AG10803 (cell line): ENCODE results near the gene PRKN.

Experiments used
- DNase-seq: peaks from one replicate; pipeline ENCODE4 v3.0.0; 2010; ENCODE audit warnings: low read depth
- H3K4me3 ChIP-seq: 2 replicates; pipeline ENCODE4 v1.5.1; 2011; ENCODE audit warnings: mild to moderate bottlenecking, low read length, control low read depth
- CTCF ChIP-seq: conservative IDR thresholded peaks from 2 replicates; pipeline ENCODE4 v1.5.1; 2011; ENCODE audit warnings: mild to moderate bottlenecking, low read length, control low read depth, inconsistent platforms

PRKN gene

GRCh38 chr6:162267641-162268040 is 459.9 kb downstream of the PRKN start:
- TF ChIP-seq CTCF: no peak
- H3K4me3 ChIP-seq: no peak overlapping the region
- no peak for DNase-seq

- H3K4me3 ChIP-seq: no peak overlapping the region
- no peak for DNase-seq
- TF ChIP-seq CTCF: no peak
Measured at GRCh38 chr6:162267126-162267525, 460.4 kb downstream of the PRKN start.

- DNase-seq: no peak
- TF ChIP-seq CTCF: no peak
- H3K4me3 ChIP-seq: no peak overlapping the region
Measured at GRCh38 chr6:162264581-162264980, 463.0 kb downstream of the PRKN start.

DNA sequence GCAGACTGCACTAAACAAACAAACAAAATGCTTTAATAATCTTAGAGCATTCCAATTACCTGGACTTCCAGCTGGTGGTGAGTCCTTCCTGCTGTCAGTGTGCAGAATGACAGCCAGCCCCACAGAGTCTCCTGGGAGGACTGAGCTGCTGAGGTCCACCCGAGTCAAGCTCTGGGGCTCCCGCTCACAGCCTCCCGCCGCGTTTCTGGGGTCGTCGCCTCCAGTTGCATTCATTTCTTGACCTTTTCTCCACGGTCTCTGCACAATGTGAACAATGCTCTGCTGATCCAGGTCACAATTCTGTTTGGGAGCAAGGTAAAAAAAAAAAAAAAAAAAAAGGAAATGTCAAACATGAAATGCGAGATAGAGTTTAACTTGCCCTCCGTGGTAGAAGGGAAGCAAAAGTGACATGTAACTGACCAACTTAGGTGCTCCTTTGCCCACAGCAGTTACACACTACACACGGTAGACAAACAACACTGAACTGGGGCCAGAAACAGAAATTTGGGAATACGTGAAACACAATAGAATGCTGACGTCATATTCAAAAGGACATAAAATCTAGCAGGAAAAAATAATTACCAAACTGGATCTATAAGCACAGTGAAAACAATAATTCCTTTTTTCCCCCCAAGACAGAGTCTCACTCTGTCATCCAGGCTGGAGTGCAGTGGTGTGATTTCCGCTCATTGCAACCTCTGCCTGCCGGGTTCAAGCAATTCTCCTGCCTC is 464.9 kb downstream of the PRKN start:
- H3K4me3 ChIP-seq: no peak overlapping the region
- DNase-seq: no peak
- TF ChIP-seq CTCF: no peak

GRCh38 chr6:162261598-162261997 is 466.0 kb downstream of the PRKN start:
- no peak for TF ChIP-seq CTCF
- DNase-seq: no peak
- no peak overlapping the region for H3K4me3 ChIP-seq

DNA sequence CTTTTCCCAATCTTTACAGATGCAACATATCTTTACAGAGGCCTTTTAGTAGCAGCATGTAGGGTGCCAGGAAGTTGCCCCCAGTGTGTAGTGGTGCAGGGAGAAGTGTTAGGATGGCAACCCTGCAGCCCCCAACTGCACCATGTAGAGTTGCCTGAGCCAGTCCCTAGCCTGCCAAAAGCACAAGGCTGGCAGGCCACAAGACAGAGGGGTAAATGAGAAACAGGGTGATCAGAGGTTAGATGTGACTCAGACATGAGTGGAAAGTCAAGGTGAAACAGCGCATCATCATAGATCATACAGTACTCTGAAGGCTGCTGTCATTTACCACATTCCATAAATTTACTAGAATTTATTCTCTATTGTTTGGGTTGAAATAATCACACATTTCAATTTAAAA is 467.5 kb downstream of the PRKN start:
- no peak overlapping the region for H3K4me3 ChIP-seq
- no peak for TF ChIP-seq CTCF
- DNase-seq: no peak

DNA sequence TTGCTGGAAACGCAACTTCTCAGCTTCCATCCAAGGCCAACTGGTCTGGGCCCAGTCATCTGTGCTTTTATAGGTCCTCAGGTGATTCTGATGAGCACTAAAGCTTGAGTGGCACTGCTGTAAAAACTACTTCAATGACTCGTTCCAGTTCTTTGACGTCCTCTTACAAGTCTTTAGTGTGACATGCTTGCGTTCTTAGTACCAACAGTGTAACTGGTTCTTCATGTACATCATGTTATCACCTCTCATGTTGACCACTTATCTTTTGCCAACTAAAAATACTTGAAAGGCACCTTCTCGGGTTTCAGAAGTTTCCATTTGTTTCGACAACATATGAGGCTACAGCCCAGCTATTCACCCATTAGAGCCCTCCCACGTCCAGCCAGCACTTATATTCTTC is 468.9 kb downstream of the PRKN start:
- no peak overlapping the region for H3K4me3 ChIP-seq
- no peak for TF ChIP-seq CTCF
- no peak for DNase-seq
